Astrocyte of the cerebellum (primary cell): ENCODE results near the gene SAFB.
"Not testable (repeated sequence)": the region's sequence is repeated elsewhere in the genome, so short reads cannot be mapped to it uniquely, and the experiment has no call there.

ENCODE experiments used
- DNase-seq: peaks from one replicate; pipeline ENCODE4 v3.0.0-alpha.2; 2011; ENCODE audit warnings: low read depth
- H3K4me3 ChIP-seq: 2 replicates; pipeline ENCODE4 v1.5.1; 2011; ENCODE audit warnings: mild to moderate bottlenecking, low read depth, low read length, moderate library complexity
- CTCF ChIP-seq: IDR thresholded peaks from 2 replicates; pipeline ENCODE4 v1.5.1; 2012; ENCODE audit warnings: low read length, low read depth, moderate library complexity, mild to moderate bottlenecking; ENCODE audit errors: missing control alignments
- in situ Hi-C: cut with HindIII; loops from 2 replicates; pipeline ENCODE4 v1.10.0; 2017; ENCODE audit warnings: low sequenced_read_pairs

SAFB gene

GRCh38 chr19:5682107-5682482 is 59.2 kb downstream of the SAFB start:
- H3K4me3 ChIP-seq, result no peak overlapping the region
- no peak for DNase-seq
- in situ Hi-C loops, result no loop called here
- TF ChIP-seq CTCF, result no peak

GRCh38 chr19:5683177-5683886 is 60.4 kb downstream of the SAFB start:
- no peak for TF ChIP-seq CTCF
- no peak overlapping the region for H3K4me3 ChIP-seq
- in situ Hi-C loops, result no loop called here
- no peak for DNase-seq

- in situ Hi-C loops, result no loop called here
- TF ChIP-seq CTCF, result no peak
- no peak for DNase-seq
- H3K4me3 ChIP-seq, result no peak overlapping the region
These were observed 62.0 kb downstream of the SAFB start for GRCh38 chr19:5684694-5685430.

GRCh38 chr19:5686326-5686646 is 63.4 kb downstream of the SAFB start:
- no peak for DNase-seq
- in situ Hi-C loops, result no loop called here
- peak overlapping the region; percentile 46 for H3K4me3 ChIP-seq

GRCh38 chr19:5686647-5687359 is 63.9 kb downstream of the SAFB start:
- TF ChIP-seq CTCF, result peak; percentile 81
- in situ Hi-C loops, result no loop called here
- peak overlapping the region; percentile 46 for H3K4me3 ChIP-seq
- peak; percentile 69 for DNase-seq

More at GRCh38 chr19:5686326-5686646, 63.4 kb downstream of the SAFB start:
- no peak for TF ChIP-seq CTCF

GRCh38 chr19:5687360-5688198 is 64.7 kb downstream of the SAFB start:
- no peak for DNase-seq
- in situ Hi-C loops, result no loop called here
- peak overlapping the region; percentile 46 for H3K4me3 ChIP-seq
- TF ChIP-seq CTCF, result no peak

- in situ Hi-C loops, H3K4me3 ChIP-seq, DNase-seq: not testable (repeated sequence)
These were observed 65.5 kb downstream of the SAFB start for GRCh38 chr19:5688262-5688881.
